GM12892 (cell line): ENCODE results near the gene ZNF407.

ENCODE experiments used
- DNase-seq: peaks from one replicate; pipeline ENCODE4 v3.0.0; 2011; ENCODE audit not compliant: insufficient read length
- FAIRE-seq: peaks from 2 replicates; lab custom pipeline; 2011; peaks lifted over from hg19 to GRCh38; lab: Jason Lieb, UNC
- POLR2A ChIP-seq: IDR thresholded peaks from 2 replicates; pipeline ENCODE4 v1.6.1; 2011; ENCODE audit warnings: low read depth, low read length, control low read depth
- POLR2AphosphoS5 ChIP-seq: IDR thresholded peaks from 2 replicates; pipeline ENCODE4 v1.6.1; 2011; ENCODE audit warnings: low read depth, low read length, control low read depth
- TAF1 ChIP-seq: IDR thresholded peaks from 2 replicates; pipeline ENCODE4 v1.6.1; 2011; ENCODE audit warnings: low read depth, mild to moderate bottlenecking, control low read depth, low read length, borderline replicate concordance

ZNF407 gene

GRCh38 chr18:75114231-75114764 is 516.6 kb downstream of the ZNF407 start:
- no peak for DNase-seq
- FAIRE-seq: no peak

More at GRCh38 chr18:75114231-75114764, 516.6 kb downstream of the ZNF407 start:
- TF ChIP-seq POLR2A (no peak), TAF1 (no peak), POLR2AphosphoS5 (no peak)
